DMS 273 (cell line): Measurements from ENCODE around the gene PRKAG2.
A peak's percentile ranks its signal among the peaks of the same experiment; 100 is the strongest.

ENCODE experiments used
- DNase-seq: peaks from one replicate; lab custom pipeline; 2025; ENCODE audit not compliant: unreplicated experiment; lab: John Stamatoyannopoulos, UW

PRKAG2 gene

GRCh38 chr7:151806204-151806603, 70.7 kb downstream of the PRKAG2 start:
- no peak for DNase-seq

- DNase-seq, result no peak
Observed at GRCh38 chr7:151805191-151805590, 71.7 kb downstream of the PRKAG2 start.

- DNase-seq, result no peak
Observed at GRCh38 chr7:151804756-151805155, 72.2 kb downstream of the PRKAG2 start.

GRCh38 chr7:151803841-151804240, 73.1 kb downstream of the PRKAG2 start:
- no peak for DNase-seq

- DNase-seq, result no peak
Observed at GRCh38 chr7:151802469-151802846, 74.5 kb downstream of the PRKAG2 start.

GRCh38 chr7:151801782-151802468, 75.0 kb downstream of the PRKAG2 start:
- DNase-seq, result no peak

GRCh38 chr7:151801291-151801690, 75.6 kb downstream of the PRKAG2 start:
- no peak for DNase-seq

GRCh38 chr7:151800861-151801260, 76.1 kb downstream of the PRKAG2 start:
- DNase-seq, result no peak

GRCh38 chr7:151800391-151800790, 76.5 kb downstream of the PRKAG2 start:
- no peak for DNase-seq

- no peak for DNase-seq
Observed at GRCh38 chr7:151799506-151799905, 77.4 kb downstream of the PRKAG2 start.

GRCh38 chr7:151798851-151799448, 78.0 kb downstream of the PRKAG2 start:
- DNase-seq, result peak; percentile 80

- DNase-seq, result peak; percentile 51
Observed at GRCh38 chr7:151797667-151798307, 79.1 kb downstream of the PRKAG2 start.

GRCh38 chr7:151796871-151797537, 79.9 kb downstream of the PRKAG2 start:
- no peak for DNase-seq

GRCh38 chr7:151796091-151796870, 80.6 kb downstream of the PRKAG2 start:
- no peak for DNase-seq

- peak; percentile 34 for DNase-seq
Observed at GRCh38 chr7:151795168-151795811, 81.6 kb downstream of the PRKAG2 start.

GRCh38 chr7:151794508-151795167, 82.3 kb downstream of the PRKAG2 start:
- DNase-seq, result peak; percentile 48

GRCh38 chr7:151793991-151794507, 82.9 kb downstream of the PRKAG2 start:
- DNase-seq, result no peak

GRCh38 chr7:151793531-151793951, 83.4 kb downstream of the PRKAG2 start:
- no peak for DNase-seq

GRCh38 chr7:151792636-151793035, 84.3 kb downstream of the PRKAG2 start:
- no peak for DNase-seq

GRCh38 chr7:151792086-151792485, 84.8 kb downstream of the PRKAG2 start:
- DNase-seq, result no peak
